GM23338 (cell line): ENCODE results near the gene COX6B2. TPM values are rescaled to one million over a fixed set of nuclear protein-coding genes. Genes with fewer than 3 reads are reported as not detected.

Experiments
- ATAC-seq: fragments of 200-7000 bp; cut with Tn5 transposase; 3 replicates; pipeline ENCODE4 v1.9.1; 2020
- DNase-seq: peaks from one replicate; pipeline ENCODE4 v3.0.0-alpha.2; 2015; ENCODE audit warnings: low spot score
- H2AFZ ChIP-seq: fragments of 200-600 bp; sonication (generic); 2 replicates; pipeline ENCODE4 v1.8.0; 2016; ENCODE audit warnings: antibody characterized with exemption, mild to moderate bottlenecking, moderate library complexity
- H3F3A ChIP-seq: fragments of 200-600 bp; sonication (generic); replicated peaks from 2 replicates; pipeline ENCODE4 v1.8.0; 2017; ENCODE audit warnings: antibody characterized with exemption, mixed run types, low read depth
- H3K27ac ChIP-seq: fragments of 200-600 bp; sonication (generic); 2 replicates; pipeline ENCODE4 v1.6.1; 2016; ENCODE audit warnings: low read depth
- H3K27me3 ChIP-seq: fragments of 200-600 bp; sonication (generic); 2 replicates; pipeline ENCODE4 v1.8.0; 2016; ENCODE audit warnings: mild to moderate bottlenecking, mixed run types, moderate library complexity; ENCODE audit not compliant: insufficient read depth
- H3K36me3 ChIP-seq: fragments of 200-600 bp; sonication (generic); 2 replicates; pipeline ENCODE4 v1.8.0; 2016; ENCODE audit warnings: mild to moderate bottlenecking; ENCODE audit not compliant: insufficient read depth
- H3K4me1 ChIP-seq: fragments of 200-600 bp; sonication (generic); 2 replicates; pipeline ENCODE4 v1.8.0; 2016; ENCODE audit warnings: mild to moderate bottlenecking, moderate library complexity; ENCODE audit not compliant: insufficient read depth
- H3K4me2 ChIP-seq: fragments of 200-600 bp; sonication (generic); 2 replicates; pipeline ENCODE4 v1.7.1; 2017; ENCODE audit warnings: mixed run types
- H3K4me3 ChIP-seq: fragments of 200-600 bp; sonication (generic); 2 replicates; pipeline ENCODE4 v1.6.1; 2016; ENCODE audit warnings: mixed run types
- H3K79me2 ChIP-seq: fragments of 200-600 bp; sonication (generic); replicated peaks from 2 replicates; pipeline ENCODE4 v1.8.0; 2017; ENCODE audit warnings: mild to moderate bottlenecking; ENCODE audit not compliant: insufficient read depth
- H3K9me2 ChIP-seq: fragments of 200-600 bp; sonication (generic); 2 replicates; pipeline ENCODE4 v1.8.0; 2017; ENCODE audit not compliant: insufficient read depth
- H4K20me1 ChIP-seq: fragments of 200-600 bp; sonication (generic); replicated peaks from 2 replicates; pipeline ENCODE4 v1.8.0; 2017; ENCODE audit warnings: mild to moderate bottlenecking; ENCODE audit not compliant: insufficient read depth
- H3K27ac Mint-ChIP-seq: 2 replicates; pipeline ENCODE4 v1.8.0; 2020; ENCODE audit warnings: inconsistent platforms, mild to moderate bottlenecking, moderate library complexity, mixed read lengths
- H3K27me3 Mint-ChIP-seq: 3 replicates; pipeline ENCODE4 v1.8.0; 2022; ENCODE audit warnings: low read depth, mild to moderate bottlenecking, moderate library complexity, mixed read lengths, inconsistent platforms; ENCODE audit not compliant: insufficient read depth, poor library complexity
- H3K36me3 Mint-ChIP-seq: 3 replicates; pipeline ENCODE4 v1.8.0; 2021; ENCODE audit warnings: low read depth, mild to moderate bottlenecking, inconsistent platforms, moderate library complexity, mixed read lengths
- H3K4me1 Mint-ChIP-seq: 3 replicates; pipeline ENCODE4 v1.8.0; 2020; ENCODE audit warnings: mild to moderate bottlenecking, inconsistent platforms, mixed read lengths
- H3K4me3 Mint-ChIP-seq: 3 replicates; pipeline ENCODE4 v1.8.0; 2021; ENCODE audit warnings: moderate library complexity, mild to moderate bottlenecking, inconsistent platforms, mixed read lengths
- H3K9me3 Mint-ChIP-seq: 3 replicates; pipeline ENCODE4 v1.8.0; 2020; ENCODE audit warnings: moderate library complexity, mild to moderate bottlenecking, inconsistent platforms, mixed read lengths
- CREB1 ChIP-seq: fragments of 250-450 bp; sonication (Bioruptor Pico); IDR thresholded peaks from 2 replicates; pipeline ENCODE4 v1.5.0; 2020; ENCODE audit warnings: low read depth, mild to moderate bottlenecking, moderate library complexity
- EZH2 ChIP-seq: fragments of 200-600 bp; sonication (generic); IDR thresholded peaks from one replicate; pipeline ENCODE4 v1.8.0; 2017; ENCODE audit warnings: antibody characterized with exemption, mild to moderate bottlenecking, low read depth; ENCODE audit not compliant: unreplicated experiment
- EZH2phosphoT487 ChIP-seq: fragments of 200-600 bp; sonication (generic); IDR thresholded peaks from one replicate; pipeline ENCODE4 v1.8.1; 2018; ENCODE audit warnings: antibody characterized with exemption; ENCODE audit not compliant: unreplicated experiment
- JUNB ChIP-seq: IDR thresholded peaks from one replicate; pipeline ENCODE4 v1.6.1; 2016; ENCODE audit warnings: antibody characterized with exemption; ENCODE audit not compliant: unreplicated experiment
- NANOG ChIP-seq: IDR thresholded peaks from 2 replicates; pipeline ENCODE4 v1.6.1; 2016; ENCODE audit warnings: antibody characterized with exemption, borderline replicate concordance
- POLR2AphosphoS5 ChIP-seq: IDR thresholded peaks from 2 replicates; pipeline ENCODE4 v1.6.1; 2016; ENCODE audit warnings: antibody characterized with exemption, low read depth
- STAT1 ChIP-seq: IDR thresholded peaks from one replicate; pipeline ENCODE4 v1.6.1; 2016; ENCODE audit warnings: antibody characterized with exemption; ENCODE audit not compliant: unreplicated experiment
- ZNF114 ChIP-seq: fragments of 250-450 bp; sonication (Bioruptor Pico); IDR thresholded peaks from 2 replicates; pipeline ENCODE4 v1.5.0; 2020; ENCODE audit warnings: mild to moderate bottlenecking, moderate library complexity
- ZNF331 ChIP-seq: fragments of 250-450 bp; sonication (Bioruptor Pico); IDR thresholded peaks from 2 replicates; pipeline ENCODE4 v1.5.0; 2020; ENCODE audit warnings: low read depth, mild to moderate bottlenecking, moderate library complexity
- polyA plus RNA-seq: library from polyadenylated mRNA; unstranded; fragments of >200 nt; fragmentation: Nextera tagmentation; extraction: Ambion mirVana; gene quantifications from 2 replicates; pipeline ENCODE4 v1.2.1, GENCODE V29; 2016
- total RNA-seq: library from RNA; depleted of rRNA; stranded (reverse); fragments of >200 nt; shearing (Covaris generic); gene quantifications from 2 replicates; pipeline ENCODE4 v1.2.3, GENCODE V29; 2014
- TF ChIP-seq, protein P1 (sequence below): IDR thresholded peaks from 2 replicates; pipeline ENCODE4 v1.6.1; 2016; ENCODE audit warnings: antibody characterized with exemption
- TF ChIP-seq, protein P2 (sequence below): fragments of 250-450 bp; sonication (Bioruptor Pico); IDR thresholded peaks from 2 replicates; pipeline ENCODE4 v1.5.0; 2020; ENCODE audit warnings: mild to moderate bottlenecking, moderate library complexity
- TF ChIP-seq, protein P3 (sequence below): IDR thresholded peaks from one replicate; pipeline ENCODE4 v1.6.1; 2018; ENCODE audit warnings: antibody characterized with exemption; ENCODE audit not compliant: unreplicated experiment
- TF ChIP-seq, protein P4 (sequence below), 2 experiments: fragments of 200-600 bp in 1 of 2; sonication (generic) in 1 of 2; conservative IDR thresholded peaks; 2 replicates each; pipeline versions ENCODE4 v1.5.1 to v1.6.1; 2016 to 2017; ENCODE audit warnings: antibody characterized with exemption in 2 of 2, low read depth in 2 of 2, mild to moderate bottlenecking in 2 of 2, moderate library complexity in 1 of 2

Gene COX6B2
- total and polyA plus RNA-seq, 2 experiments from 2014 or later: 2.7 to 5.3 TPM

GRCh38 chr19:55365964-55366363, 11.4 kb upstream of the COX6B2 start:
- peaks cover 19% of the 10 kb centered on the region for H3K4me1 Mint-ChIP-seq
- Histone ChIP-seq H3K9me2 (no peaks in the 10 kb centered on the region), H3K27ac (no peak overlapping the region), H3K27me3 (peaks cover 39% of the 10 kb centered on the region), H3F3A (peaks cover 4% of the 10 kb centered on the region; the same call in 1 of the 2 replicates), H3K36me3 (no peaks in the 10 kb centered on the region), H2AFZ (no peak overlapping the region), H3K4me1 (no peaks in the 10 kb centered on the region; the same call in 1 of the 2 replicates), H4K20me1 (no peaks in the 10 kb centered on the region), H3K4me2 (no peak overlapping the region), H3K4me3 (no peak overlapping the region), H3K79me2 (no peaks in the 10 kb centered on the region)
- DNase-seq (no peak), ATAC-seq (no peak)
- no peak overlapping the region for H3K27ac Mint-ChIP-seq
- TF ChIP-seq EZH2phosphoT487: no peak
- TF ChIP-seq, protein P1, sequence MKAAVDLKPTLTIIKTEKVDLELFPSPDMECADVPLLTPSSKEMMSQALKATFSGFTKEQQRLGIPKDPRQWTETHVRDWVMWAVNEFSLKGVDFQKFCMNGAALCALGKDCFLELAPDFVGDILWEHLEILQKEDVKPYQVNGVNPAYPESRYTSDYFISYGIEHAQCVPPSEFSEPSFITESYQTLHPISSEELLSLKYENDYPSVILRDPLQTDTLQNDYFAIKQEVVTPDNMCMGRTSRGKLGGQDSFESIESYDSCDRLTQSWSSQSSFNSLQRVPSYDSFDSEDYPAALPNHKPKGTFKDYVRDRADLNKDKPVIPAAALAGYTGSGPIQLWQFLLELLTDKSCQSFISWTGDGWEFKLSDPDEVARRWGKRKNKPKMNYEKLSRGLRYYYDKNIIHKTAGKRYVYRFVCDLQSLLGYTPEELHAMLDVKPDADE: no peak
- no peak for TF ChIP-seq ZNF331 (CRISPR knock-in tag)
- TF ChIP-seq, protein P2, sequence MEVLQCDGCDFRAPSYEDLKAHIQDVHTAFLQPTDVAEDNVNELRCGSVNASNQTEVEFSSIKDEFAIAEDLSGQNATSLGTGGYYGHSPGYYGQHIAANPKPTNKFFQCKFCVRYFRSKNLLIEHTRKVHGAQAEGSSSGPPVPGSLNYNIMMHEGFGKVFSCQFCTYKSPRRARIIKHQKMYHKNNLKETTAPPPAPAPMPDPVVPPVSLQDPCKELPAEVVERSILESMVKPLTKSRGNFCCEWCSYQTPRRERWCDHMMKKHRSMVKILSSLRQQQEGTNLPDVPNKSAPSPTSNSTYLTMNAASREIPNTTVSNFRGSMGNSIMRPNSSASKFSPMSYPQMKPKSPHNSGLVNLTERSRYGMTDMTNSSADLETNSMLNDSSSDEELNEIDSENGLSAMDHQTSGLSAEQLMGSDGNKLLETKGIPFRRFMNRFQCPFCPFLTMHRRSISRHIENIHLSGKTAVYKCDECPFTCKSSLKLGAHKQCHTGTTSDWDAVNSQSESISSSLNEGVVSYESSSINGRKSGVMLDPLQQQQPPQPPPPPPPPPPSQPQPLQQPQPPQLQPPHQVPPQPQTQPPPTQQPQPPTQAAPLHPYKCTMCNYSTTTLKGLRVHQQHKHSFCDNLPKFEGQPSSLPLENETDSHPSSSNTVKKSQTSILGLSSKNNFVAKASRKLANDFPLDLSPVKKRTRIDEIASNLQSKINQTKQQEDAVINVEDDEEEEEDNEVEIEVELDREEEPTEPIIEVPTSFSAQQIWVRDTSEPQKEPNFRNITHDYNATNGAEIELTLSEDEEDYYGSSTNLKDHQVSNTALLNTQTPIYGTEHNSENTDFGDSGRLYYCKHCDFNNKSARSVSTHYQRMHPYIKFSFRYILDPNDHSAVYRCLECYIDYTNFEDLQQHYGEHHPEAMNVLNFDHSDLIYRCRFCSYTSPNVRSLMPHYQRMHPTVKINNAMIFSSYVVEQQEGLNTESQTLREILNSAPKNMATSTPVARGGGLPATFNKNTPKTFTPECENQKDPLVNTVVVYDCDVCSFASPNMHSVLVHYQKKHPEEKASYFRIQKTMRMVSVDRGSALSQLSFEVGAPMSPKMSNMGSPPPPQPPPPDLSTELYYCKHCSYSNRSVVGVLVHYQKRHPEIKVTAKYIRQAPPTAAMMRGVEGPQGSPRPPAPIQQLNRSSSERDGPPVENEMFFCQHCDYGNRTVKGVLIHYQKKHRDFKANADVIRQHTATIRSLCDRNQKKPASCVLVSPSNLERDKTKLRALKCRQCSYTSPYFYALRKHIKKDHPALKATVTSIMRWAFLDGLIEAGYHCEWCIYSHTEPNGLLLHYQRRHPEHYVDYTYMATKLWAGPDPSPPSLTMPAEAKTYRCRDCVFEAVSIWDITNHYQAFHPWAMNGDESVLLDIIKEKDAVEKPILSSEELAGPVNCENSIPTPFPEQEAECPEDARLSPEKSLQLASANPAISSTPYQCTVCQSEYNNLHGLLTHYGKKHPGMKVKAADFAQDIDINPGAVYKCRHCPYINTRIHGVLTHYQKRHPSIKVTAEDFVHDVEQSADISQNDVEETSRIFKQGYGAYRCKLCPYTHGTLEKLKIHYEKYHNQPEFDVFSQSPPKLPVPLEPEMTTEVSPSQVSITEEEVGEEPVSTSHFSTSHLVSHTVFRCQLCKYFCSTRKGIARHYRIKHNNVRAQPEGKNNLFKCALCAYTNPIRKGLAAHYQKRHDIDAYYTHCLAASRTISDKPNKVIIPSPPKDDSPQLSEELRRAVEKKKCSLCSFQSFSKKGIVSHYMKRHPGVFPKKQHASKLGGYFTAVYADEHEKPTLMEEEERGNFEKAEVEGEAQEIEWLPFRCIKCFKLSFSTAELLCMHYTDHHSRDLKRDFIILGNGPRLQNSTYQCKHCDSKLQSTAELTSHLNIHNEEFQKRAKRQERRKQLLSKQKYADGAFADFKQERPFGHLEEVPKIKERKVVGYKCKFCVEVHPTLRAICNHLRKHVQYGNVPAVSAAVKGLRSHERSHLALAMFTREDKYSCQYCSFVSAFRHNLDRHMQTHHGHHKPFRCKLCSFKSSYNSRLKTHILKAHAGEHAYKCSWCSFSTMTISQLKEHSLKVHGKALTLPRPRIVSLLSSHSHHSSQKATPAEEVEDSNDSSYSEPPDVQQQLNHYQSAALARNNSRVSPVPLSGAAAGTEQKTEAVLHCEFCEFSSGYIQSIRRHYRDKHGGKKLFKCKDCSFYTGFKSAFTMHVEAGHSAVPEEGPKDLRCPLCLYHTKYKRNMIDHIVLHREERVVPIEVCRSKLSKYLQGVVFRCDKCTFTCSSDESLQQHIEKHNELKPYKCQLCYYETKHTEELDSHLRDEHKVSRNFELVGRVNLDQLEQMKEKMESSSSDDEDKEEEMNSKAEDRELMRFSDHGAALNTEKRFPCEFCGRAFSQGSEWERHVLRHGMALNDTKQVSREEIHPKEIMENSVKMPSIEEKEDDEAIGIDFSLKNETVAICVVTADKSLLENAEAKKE (CRISPR knock-in tag): no peak
- no peak for TF ChIP-seq NANOG
- TF ChIP-seq POLR2AphosphoS5: no peak
- TF ChIP-seq CREB1 (CRISPR knock-in tag): no peak
- no peak for TF ChIP-seq STAT1
- TF ChIP-seq, protein P3, sequence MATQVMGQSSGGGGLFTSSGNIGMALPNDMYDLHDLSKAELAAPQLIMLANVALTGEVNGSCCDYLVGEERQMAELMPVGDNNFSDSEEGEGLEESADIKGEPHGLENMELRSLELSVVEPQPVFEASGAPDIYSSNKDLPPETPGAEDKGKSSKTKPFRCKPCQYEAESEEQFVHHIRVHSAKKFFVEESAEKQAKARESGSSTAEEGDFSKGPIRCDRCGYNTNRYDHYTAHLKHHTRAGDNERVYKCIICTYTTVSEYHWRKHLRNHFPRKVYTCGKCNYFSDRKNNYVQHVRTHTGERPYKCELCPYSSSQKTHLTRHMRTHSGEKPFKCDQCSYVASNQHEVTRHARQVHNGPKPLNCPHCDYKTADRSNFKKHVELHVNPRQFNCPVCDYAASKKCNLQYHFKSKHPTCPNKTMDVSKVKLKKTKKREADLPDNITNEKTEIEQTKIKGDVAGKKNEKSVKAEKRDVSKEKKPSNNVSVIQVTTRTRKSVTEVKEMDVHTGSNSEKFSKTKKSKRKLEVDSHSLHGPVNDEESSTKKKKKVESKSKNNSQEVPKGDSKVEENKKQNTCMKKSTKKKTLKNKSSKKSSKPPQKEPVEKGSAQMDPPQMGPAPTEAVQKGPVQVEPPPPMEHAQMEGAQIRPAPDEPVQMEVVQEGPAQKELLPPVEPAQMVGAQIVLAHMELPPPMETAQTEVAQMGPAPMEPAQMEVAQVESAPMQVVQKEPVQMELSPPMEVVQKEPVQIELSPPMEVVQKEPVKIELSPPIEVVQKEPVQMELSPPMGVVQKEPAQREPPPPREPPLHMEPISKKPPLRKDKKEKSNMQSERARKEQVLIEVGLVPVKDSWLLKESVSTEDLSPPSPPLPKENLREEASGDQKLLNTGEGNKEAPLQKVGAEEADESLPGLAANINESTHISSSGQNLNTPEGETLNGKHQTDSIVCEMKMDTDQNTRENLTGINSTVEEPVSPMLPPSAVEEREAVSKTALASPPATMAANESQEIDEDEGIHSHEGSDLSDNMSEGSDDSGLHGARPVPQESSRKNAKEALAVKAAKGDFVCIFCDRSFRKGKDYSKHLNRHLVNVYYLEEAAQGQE: no peak
- no peak for TF ChIP-seq JUNB
- no peak for TF ChIP-seq ZNF114 (CRISPR knock-in tag)
- TF ChIP-seq EZH2: no peak
- TF ChIP-seq, protein P4, sequence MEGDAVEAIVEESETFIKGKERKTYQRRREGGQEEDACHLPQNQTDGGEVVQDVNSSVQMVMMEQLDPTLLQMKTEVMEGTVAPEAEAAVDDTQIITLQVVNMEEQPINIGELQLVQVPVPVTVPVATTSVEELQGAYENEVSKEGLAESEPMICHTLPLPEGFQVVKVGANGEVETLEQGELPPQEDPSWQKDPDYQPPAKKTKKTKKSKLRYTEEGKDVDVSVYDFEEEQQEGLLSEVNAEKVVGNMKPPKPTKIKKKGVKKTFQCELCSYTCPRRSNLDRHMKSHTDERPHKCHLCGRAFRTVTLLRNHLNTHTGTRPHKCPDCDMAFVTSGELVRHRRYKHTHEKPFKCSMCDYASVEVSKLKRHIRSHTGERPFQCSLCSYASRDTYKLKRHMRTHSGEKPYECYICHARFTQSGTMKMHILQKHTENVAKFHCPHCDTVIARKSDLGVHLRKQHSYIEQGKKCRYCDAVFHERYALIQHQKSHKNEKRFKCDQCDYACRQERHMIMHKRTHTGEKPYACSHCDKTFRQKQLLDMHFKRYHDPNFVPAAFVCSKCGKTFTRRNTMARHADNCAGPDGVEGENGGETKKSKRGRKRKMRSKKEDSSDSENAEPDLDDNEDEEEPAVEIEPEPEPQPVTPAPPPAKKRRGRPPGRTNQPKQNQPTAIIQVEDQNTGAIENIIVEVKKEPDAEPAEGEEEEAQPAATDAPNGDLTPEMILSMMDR (conservative IDR thresholded peaks at IDR 0.05; ENCODE audit: low read depth in 2 of 2): no peak
- peaks cover 39% of the 10 kb centered on the region for H3K27me3 Mint-ChIP-seq
- H3K9me3 Mint-ChIP-seq: no peaks in the 10 kb centered on the region; the same call in 1 of the 3 replicates
- no peaks in the 10 kb centered on the region; the same call in 2 of the 3 replicates for H3K36me3 Mint-ChIP-seq
- peak overlapping the region; percentile 10; the same call in 1 of the 3 replicates for H3K4me3 Mint-ChIP-seq
